Muscle layer of colon (tissue), 2 donors: ENCODE data around the gene HSPB2.
"Not testable (repeated sequence)": the region's sequence is repeated elsewhere in the genome, so short reads cannot be mapped to it uniquely, and the experiment has no call there.

Source experiments
- H3K27ac ChIP-seq: one replicate; pipeline ENCODE4 v1.7.0; 2013; ENCODE audit warnings: low read depth, mild to moderate bottlenecking, low read length, moderate library complexity
- H3K27me3 ChIP-seq, 2 donors: one replicate each; pipeline ENCODE4 v1.7.0; 2013; ENCODE audit warnings: low read length in 2 of 2, mild to moderate bottlenecking in 2 of 2; ENCODE audit not compliant: insufficient read depth in 2 of 2, control insufficient read depth in 1 of 2
- H3K36me3 ChIP-seq: one replicate; pipeline ENCODE4 v1.7.0; 2013; ENCODE audit warnings: mild to moderate bottlenecking, low read length; ENCODE audit not compliant: insufficient read depth
- H3K4me1 ChIP-seq: one replicate; pipeline ENCODE4 v1.7.0; 2013; ENCODE audit warnings: mild to moderate bottlenecking, low read length; ENCODE audit not compliant: insufficient read depth
- H3K4me3 ChIP-seq, 2 donors: one replicate each; pipeline ENCODE4 v1.7.0; 2013; ENCODE audit warnings: low read length in 2 of 2, low read depth in 1 of 2, mild to moderate bottlenecking in 1 of 2, moderate library complexity in 1 of 2
- H3K9ac ChIP-seq: one replicate; pipeline ENCODE4 v1.7.0; 2013; ENCODE audit warnings: low read length
- H3K9me3 ChIP-seq: one replicate; pipeline ENCODE4 v1.7.0; 2013; ENCODE audit warnings: mild to moderate bottlenecking, low read length
- donor health status: abdominal sarcoma.
- donor health status: Adenocarcinoma of cecum.

HSPB2 gene

GRCh38 chr11:111912535-111912934 lies at the start of gene HSPB2:
Gene HSPB2, plus strand, starts transcription at chr11:111912734. Its CDS starts 96 bp downstream, at chr11:111912830.
- peak within 1 kb of the TSS; percentile 95 for H3K27ac ChIP-seq
- peak within 1 kb of the TSS; percentile 74 to 75 for H3K4me3 ChIP-seq
- no peaks in the 10 kb centered on the region for H3K27me3 ChIP-seq
- H3K4me1 ChIP-seq: peaks cover 33% of the 10 kb centered on the region
- peaks cover 27% of the 10 kb centered on the region for H3K36me3 ChIP-seq
- H3K9me3 ChIP-seq: no peaks in the 10 kb centered on the region
- H3K9ac ChIP-seq: peak within 1 kb of the TSS; percentile 83

GRCh38 chr11:111870113-111870512 lies 42.4 kb upstream of the HSPB2 start:
- Histone ChIP-seq H3K9ac (no peak overlapping the region), H3K27ac (no peak overlapping the region), H3K4me1 (peaks cover 18% of the 10 kb centered on the region), H3K36me3 (peaks cover 32% of the 10 kb centered on the region), H3K27me3 (no peaks in the 10 kb centered on the region), H3K9me3 (no peaks in the 10 kb centered on the region), H3K4me3 (no peak overlapping the region)

- no peaks in the 10 kb centered on the region for H3K9me3 ChIP-seq
Observed at GRCh38 chr11:111870522-111870885, 42.0 kb upstream of the HSPB2 start.

GRCh38 chr11:111870886-111871692 lies 41.4 kb upstream of the HSPB2 start, which contains the start of gene ALG9:
Gene ALG9, minus strand, starts transcription at chr11:111871581. Its CDS starts 99 bp downstream, at chr11:111871482.
- Histone ChIP-seq H3K27ac (peak within 1 kb of the TSS; percentile 89), H3K36me3 (peaks cover 32% of the 10 kb centered on the region), H3K9me3 (no peaks in the 10 kb centered on the region), H3K27me3 (no peaks in the 10 kb centered on the region), H3K4me1 (peaks cover 18% of the 10 kb centered on the region), H3K4me3 (peak within 1 kb of the TSS; percentile 83 to 97), H3K9ac (peak within 1 kb of the TSS; percentile 80)

More at GRCh38 chr11:111870522-111870885, 42.0 kb upstream of the HSPB2 start:
- Histone ChIP-seq H3K27me3 (no peaks in the 10 kb centered on the region), H3K36me3 (peaks cover 32% of the 10 kb centered on the region), H3K9ac (peak overlapping the region; percentile 80), H3K4me1 (peaks cover 18% of the 10 kb centered on the region), H3K27ac (peak overlapping the region; percentile 89), H3K4me3 (peak overlapping the region; percentile 83 to 97)

GRCh38 chr11:111871693-111872161 lies 40.8 kb upstream of the HSPB2 start:
- peak overlapping the region; percentile 89 for H3K27ac ChIP-seq
- peaks cover 26% of the 10 kb centered on the region for H3K36me3 ChIP-seq
- H3K4me3 ChIP-seq: peak overlapping the region; percentile 17 to 97
- peaks cover 18% of the 10 kb centered on the region for H3K4me1 ChIP-seq
- no peaks in the 10 kb centered on the region for H3K27me3 ChIP-seq
- H3K9ac ChIP-seq: peak overlapping the region; percentile 80
- H3K9me3 ChIP-seq: no peaks in the 10 kb centered on the region

- Histone ChIP-seq H3K4me3 (peak overlapping the region; percentile 78 to 80), H3K27ac (peak overlapping the region; percentile 99), H3K4me1 (peaks cover 8% of the 10 kb centered on the region), H3K9ac (peak overlapping the region; percentile 58), H3K9me3 (no peaks in the 10 kb centered on the region), H3K36me3 (peaks cover 5% of the 10 kb centered on the region), H3K27me3 (no peaks in the 10 kb centered on the region)
Observed at GRCh38 chr11:111878385-111878848, 34.1 kb upstream of the HSPB2 start.

- peak within 1 kb of the TSS; percentile 99 for H3K27ac ChIP-seq
- peaks cover 8% of the 10 kb centered on the region for H3K4me1 ChIP-seq
- peak within 1 kb of the TSS; percentile 80 for H3K9ac ChIP-seq
- peak within 1 kb of the TSS; percentile 78 to 80 for H3K4me3 ChIP-seq
- no peaks in the 10 kb centered on the region for H3K27me3 ChIP-seq
- peaks cover 5% of the 10 kb centered on the region for H3K36me3 ChIP-seq
- no peaks in the 10 kb centered on the region for H3K9me3 ChIP-seq
Observed at GRCh38 chr11:111878849-111879636, 33.5 kb upstream of the HSPB2 start, which contains the start of the genes CFAP68 and FDXACB1. Gene CFAP68, plus strand, starts transcription at chr11:111879541. Its CDS starts 20 bp downstream, at chr11:111879561. Gene FDXACB1, minus strand, starts transcription at chr11:111879165. Its CDS starts 33 bp downstream, at chr11:111879132.

- Histone ChIP-seq H3K4me3 (peak overlapping the region; percentile 78 to 80), H3K36me3 (peaks cover 5% of the 10 kb centered on the region), H3K27ac (peak overlapping the region; percentile 99), H3K9me3 (no peaks in the 10 kb centered on the region), H3K27me3 (no peaks in the 10 kb centered on the region), H3K9ac (peak overlapping the region; percentile 80), H3K4me1 (peaks cover 8% of the 10 kb centered on the region)
Observed at GRCh38 chr11:111879637-111879960, 32.9 kb upstream of the HSPB2 start.

- Histone ChIP-seq H3K4me3 (no peak overlapping the region), H3K36me3 (no peaks in the 10 kb centered on the region), H3K27ac (no peak overlapping the region), H3K9me3 (no peaks in the 10 kb centered on the region), H3K27me3 (no peaks in the 10 kb centered on the region), H3K4me1 (peaks cover 8% of the 10 kb centered on the region), H3K9ac (no peak overlapping the region)
Observed at GRCh38 chr11:111882202-111882601, 30.3 kb upstream of the HSPB2 start.

- not testable (repeated sequence) for H3K4me3 ChIP-seq, H3K9ac ChIP-seq, H3K27ac ChIP-seq, H3K4me1 ChIP-seq, H3K9me3 ChIP-seq, H3K36me3 ChIP-seq, H3K27me3 ChIP-seq
Observed at GRCh38 chr11:111885053-111885452, 27.5 kb upstream of the HSPB2 start.

- no peak overlapping the region for H3K27ac ChIP-seq
- no peaks in the 10 kb centered on the region for H3K36me3 ChIP-seq
- no peaks in the 10 kb centered on the region for H3K4me1 ChIP-seq
- no peak overlapping the region for H3K9ac ChIP-seq
- no peaks in the 10 kb centered on the region for H3K9me3 ChIP-seq
- H3K4me3 ChIP-seq: no peak overlapping the region
- no peaks in the 10 kb centered on the region for H3K27me3 ChIP-seq
Observed at GRCh38 chr11:111886032-111886431, 26.5 kb upstream of the HSPB2 start.
